Stimulated activated CD4-positive, alpha-beta T cell treated with anti-CD3 and anti-CD28 coated beads, Interleukin-12 subunit alpha, Interleukin-12 subunit beta, amount 100 ng/mL, for 4 hours (primary cell): Measurements from ENCODE around the gene GPHN.

Source experiments
- DNase-seq: peaks from one replicate; pipeline ENCODE4 v3.0.0-alpha.2; 2020

GPHN gene

GRCh38 chr14:66601932-66602578 is 94.1 kb downstream of the GPHN start:
- no peak for DNase-seq

GRCh38 chr14:66603945-66604344 is 96.0 kb downstream of the GPHN start:
- no peak for DNase-seq

GRCh38 chr14:66606826-66607225 is 98.9 kb downstream of the GPHN start:
- DNase-seq, result no peak

- DNase-seq, result no peak
Measured at GRCh38 chr14:66610154-66610563, 102.2 kb downstream of the GPHN start.

GRCh38 chr14:66613344-66613743 is 105.4 kb downstream of the GPHN start:
- no peak for DNase-seq

GRCh38 chr14:66619952-66620351 is 112.0 kb downstream of the GPHN start:
- no peak for DNase-seq

- no peak for DNase-seq
Measured at GRCh38 chr14:66623838-66624237, 115.9 kb downstream of the GPHN start.

GRCh38 chr14:66624336-66624937 is 116.5 kb downstream of the GPHN start:
- DNase-seq, result peak; percentile 25

GRCh38 chr14:66628636-66629035 is 120.7 kb downstream of the GPHN start:
- no peak for DNase-seq

- no peak for DNase-seq
Measured at GRCh38 chr14:66629499-66629898, 121.6 kb downstream of the GPHN start.

- DNase-seq, result no peak
Measured at GRCh38 chr14:66634876-66635275, 126.9 kb downstream of the GPHN start.

GRCh38 chr14:66635435-66635834 is 127.5 kb downstream of the GPHN start:
- DNase-seq, result no peak

GRCh38 chr14:66636240-66636639 is 128.3 kb downstream of the GPHN start:
- no peak for DNase-seq

GRCh38 chr14:66638689-66639088 is 130.7 kb downstream of the GPHN start:
- DNase-seq, result no peak

GRCh38 chr14:66641861-66642635 is 134.1 kb downstream of the GPHN start:
- no peak for DNase-seq

GRCh38 chr14:66643344-66643743 is 135.4 kb downstream of the GPHN start:
- no peak for DNase-seq

GRCh38 chr14:66645716-66646115 is 137.8 kb downstream of the GPHN start:
- no peak for DNase-seq

- DNase-seq, result no peak
Measured at GRCh38 chr14:66649498-66649897, 141.6 kb downstream of the GPHN start.

- no peak for DNase-seq
Measured at GRCh38 chr14:66650491-66650911, 142.6 kb downstream of the GPHN start.

GRCh38 chr14:66651536-66652220 is 143.7 kb downstream of the GPHN start:
- no peak for DNase-seq

- DNase-seq, result no peak
Measured at GRCh38 chr14:66652525-66653106, 144.7 kb downstream of the GPHN start.

GRCh38 chr14:66657780-66658179 is 149.8 kb downstream of the GPHN start:
- DNase-seq, result no peak

GRCh38 chr14:66662374-66662773 is 154.4 kb downstream of the GPHN start:
- no peak for DNase-seq
